HFFc6 (cell line): ENCODE data around the gene CCNT1. TPM values are rescaled to one million over a fixed set of nuclear protein-coding genes. Genes with fewer than 3 reads are reported as not detected.
"Not testable (repeated sequence)": the region's sequence is repeated elsewhere in the genome, so short reads cannot be mapped to it uniquely, and the experiment has no call there.

Source experiments
- DNase-seq: peaks from one replicate; pipeline ENCODE4 v3.0.0-alpha.2; 2018
- H3K27ac Mint-ChIP-seq: 2 replicates; pipeline ENCODE4 v1.8.0; 2020; ENCODE audit warnings: mild to moderate bottlenecking, mixed read lengths
- H3K27me3 Mint-ChIP-seq: 2 replicates; pipeline ENCODE4 v1.8.0; 2021; ENCODE audit warnings: mild to moderate bottlenecking, moderate library complexity, mixed read lengths; ENCODE audit not compliant: insufficient read depth
- H3K36me3 Mint-ChIP-seq: 2 replicates; pipeline ENCODE4 v1.8.0; 2021; ENCODE audit warnings: low read depth, mixed read lengths
- H3K4me1 Mint-ChIP-seq: 2 replicates; pipeline ENCODE4 v1.8.0; 2020; ENCODE audit warnings: low read depth, mixed read lengths
- H3K4me3 Mint-ChIP-seq: 2 replicates; pipeline ENCODE4 v1.8.0; 2020; ENCODE audit warnings: mild to moderate bottlenecking, moderate library complexity, mixed read lengths
- H3K9me3 Mint-ChIP-seq: 2 replicates; pipeline ENCODE4 v1.8.0; 2020; ENCODE audit warnings: mild to moderate bottlenecking, mixed read lengths
- CTCF ChIP-seq: fragments of 200-600 bp; sonication (generic); IDR thresholded peaks from 2 replicates; pipeline ENCODE4 v1.5.0; 2021; ENCODE audit warnings: antibody characterized with exemption, mild to moderate bottlenecking
- total RNA-seq, 6 experiments: library from RNA; stranded (reverse); fragmentation: NEBNext Ultra II Directional; extraction: Animal tissue kit (Norgen Biotek cat#: 25700); gene quantifications; 2 replicates in 1 of 6; 3 replicates in 5 of 6; pipeline ENCODE4 v1.2.3, GENCODE V29; 2021

CCNT1 gene
- total RNA-seq, 6 experiments from 2014 or later: 30.7 to 36.7 (median 31.3) TPM

GRCh38 chr12:48686037-48686595, 30.4 kb downstream of the CCNT1 start:
- no peak overlapping the region for H3K4me3 Mint-ChIP-seq
- no peak overlapping the region for H3K27ac Mint-ChIP-seq

GRCh38 chr12:48683534-48683933, 33.0 kb downstream of the CCNT1 start:
- Mint-ChIP-seq H3K36me3 (peaks cover 31% of the 10 kb centered on the region), H3K4me1 (peaks cover 34% of the 10 kb centered on the region), H3K27ac (no peak overlapping the region), H3K27me3 (no peaks in the 10 kb centered on the region), H3K4me3 (no peak overlapping the region; the same call in 1 of the 2 replicates), H3K9me3 (no peaks in the 10 kb centered on the region)
- DNase-seq: no peak
- TF ChIP-seq CTCF: no peak

More at GRCh38 chr12:48686037-48686595, 30.4 kb downstream of the CCNT1 start:
- no peak for TF ChIP-seq CTCF
- peaks cover 12% of the 10 kb centered on the region for H3K4me1 Mint-ChIP-seq
- H3K9me3 Mint-ChIP-seq: no peaks in the 10 kb centered on the region
- H3K36me3 Mint-ChIP-seq: peaks cover 21% of the 10 kb centered on the region
- DNase-seq: no peak
- H3K27me3 Mint-ChIP-seq: no peaks in the 10 kb centered on the region

- TF ChIP-seq CTCF: no peak
- DNase-seq: no peak
- peaks cover 40% of the 10 kb centered on the region for H3K4me1 Mint-ChIP-seq
- peaks cover 33% of the 10 kb centered on the region for H3K36me3 Mint-ChIP-seq
- H3K27me3 Mint-ChIP-seq: no peaks in the 10 kb centered on the region
- peak overlapping the region; percentile 99; the same call in 1 of the 2 replicates for H3K4me3 Mint-ChIP-seq
- no peak overlapping the region for H3K27ac Mint-ChIP-seq
- H3K9me3 Mint-ChIP-seq: no peaks in the 10 kb centered on the region
Observed at GRCh38 chr12:48682927-48683326, 33.6 kb downstream of the CCNT1 start.

- DNase-seq, H3K27me3 Mint-ChIP-seq, H3K9me3 Mint-ChIP-seq: not testable (repeated sequence)
- Mint-ChIP-seq H3K36me3 (peaks cover 36% of the 10 kb centered on the region), H3K27ac (peak overlapping the region; percentile 96), H3K4me1 (peaks cover 44% of the 10 kb centered on the region), H3K4me3 (peak overlapping the region; percentile 99)
Observed at GRCh38 chr12:48682533-48682905, 34.0 kb downstream of the CCNT1 start.

GRCh38 chr12:48681710-48682532, 34.6 kb downstream of the CCNT1 start, which contains the start of gene KANSL2:
KANSL2 (minus strand) TSS chr12:48682238; CDS start chr12:48681632, 606 bp downstream.
- peak within 1 kb of the TSS; percentile 96 for H3K27ac Mint-ChIP-seq
- H3K9me3 Mint-ChIP-seq: no peaks in the 10 kb centered on the region
- H3K36me3 Mint-ChIP-seq: peaks cover 36% of the 10 kb centered on the region
- no peaks in the 10 kb centered on the region for H3K27me3 Mint-ChIP-seq
- peak within 1 kb of the TSS; percentile 99 for H3K4me3 Mint-ChIP-seq
- peak; percentile 99 for DNase-seq
- no peak for TF ChIP-seq CTCF
- H3K4me1 Mint-ChIP-seq: peaks cover 44% of the 10 kb centered on the region

GRCh38 chr12:48681399-48681709, 35.2 kb downstream of the CCNT1 start:
- Mint-ChIP-seq H3K4me3 (peak overlapping the region; percentile 99), H3K9me3 (no peaks in the 10 kb centered on the region), H3K4me1 (peaks cover 44% of the 10 kb centered on the region), H3K36me3 (peaks cover 36% of the 10 kb centered on the region), H3K27ac (peak overlapping the region; percentile 96), H3K27me3 (no peaks in the 10 kb centered on the region)
- no peak for DNase-seq
- TF ChIP-seq CTCF: no peak
